A549 (cell line): ENCODE results near the gene KCNN4.

ENCODE experiments used
- BHLHE40 ChIP-seq: IDR thresholded peaks from 2 replicates; pipeline ENCODE4 v1.6.1; 2012; ENCODE audit warnings: low read depth, low read length, inconsistent platforms
- CHD2 ChIP-seq: fragments of 150-350 bp; IDR thresholded peaks from 2 replicates; pipeline ENCODE4 v1.6.1; 2014; ENCODE audit warnings: low read length; ENCODE audit not compliant: partially characterized antibody
- CHD4 ChIP-seq: fragments of 200-600 bp; sonication (generic); IDR thresholded peaks from 2 replicates; pipeline ENCODE4 v1.6.1; 2016; ENCODE audit warnings: antibody characterized with exemption, mild to moderate bottlenecking, borderline replicate concordance
- CTCF ChIP-seq: fragments of >200 bp; sonication (Bioruptor Twin); formaldehyde crosslinking; IDR thresholded peaks from 3 replicates; pipeline ENCODE4 v1.5.1; 2016
- ELK1 ChIP-seq: fragments of 150-350 bp; IDR thresholded peaks from 2 replicates; pipeline ENCODE4 v1.6.1; 2014; ENCODE audit warnings: low read depth, mild to moderate bottlenecking, low read length
- HDAC2 ChIP-seq: fragments of 200-600 bp; sonication (generic); IDR thresholded peaks from 2 replicates; pipeline ENCODE4 v1.6.1; 2016
- MYC ChIP-seq: IDR thresholded peaks from 2 replicates; pipeline ENCODE4 v1.6.1; 2012; ENCODE audit warnings: mild to moderate bottlenecking, inconsistent platforms, low read length, improper control_type of control experiment, borderline replicate concordance
- POLR2A ChIP-seq: IDR thresholded peaks from 2 replicates; pipeline ENCODE4 v1.6.1; 2012; ENCODE audit warnings: mild to moderate bottlenecking, low read length
- SMC3 ChIP-seq: fragments of >200 bp; sonication (Bioruptor Twin); formaldehyde crosslinking; IDR thresholded peaks from 3 replicates; pipeline ENCODE4 v1.6.1; 2018; ENCODE audit warnings: inconsistent platforms
- USF2 ChIP-seq: fragments of 450-650 bp; IDR thresholded peaks from 2 replicates; pipeline ENCODE4 v1.6.1; 2014; ENCODE audit warnings: antibody characterized with exemption
- ZFP36 ChIP-seq: fragments of 450-650 bp; IDR thresholded peaks from 2 replicates; pipeline ENCODE4 v1.6.1; 2014; ENCODE audit warnings: borderline replicate concordance; ENCODE audit not compliant: partially characterized antibody
- TF ChIP-seq, protein P1 (sequence below): fragments of 200-600 bp; sonication (generic); IDR thresholded peaks from 2 replicates; pipeline ENCODE4 v1.6.1; 2016; ENCODE audit warnings: antibody characterized with exemption, mild to moderate bottlenecking, moderate library complexity
- TF ChIP-seq, protein P2 (sequence below): IDR thresholded peaks from 2 replicates; pipeline ENCODE4 v1.6.1; 2012

DNA sequence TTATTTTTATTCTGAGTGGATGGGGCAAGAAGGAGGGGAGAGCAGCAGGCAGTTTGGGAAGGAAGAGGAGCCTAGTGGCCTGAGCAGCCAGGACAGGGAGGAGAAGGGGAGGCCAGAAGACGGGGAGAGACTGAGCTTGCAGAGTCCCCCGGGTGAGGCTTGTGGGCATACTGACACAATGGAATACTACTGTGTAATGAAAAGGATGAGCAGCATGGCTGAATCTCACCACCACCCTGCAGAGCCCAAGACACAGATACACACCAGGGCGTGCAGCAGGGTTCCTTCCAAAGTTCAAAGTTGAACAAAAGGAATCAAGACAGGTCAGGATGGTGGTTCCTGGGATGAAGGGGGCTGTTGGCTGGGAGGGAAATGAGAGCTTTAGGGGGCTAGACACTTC lies 18.0 kb downstream of the KCNN4 start:
- TF ChIP-seq POLR2A (no peak), CTCF (no peak), USF2 (no peak), ZFP36 (no peak), MYC (no peak), BHLHE40 (no peak), CHD4 (no peak), SMC3 (no peak), ELK1 (no peak), HDAC2 (no peak), CHD2 (no peak)
- TF ChIP-seq, protein P1, sequence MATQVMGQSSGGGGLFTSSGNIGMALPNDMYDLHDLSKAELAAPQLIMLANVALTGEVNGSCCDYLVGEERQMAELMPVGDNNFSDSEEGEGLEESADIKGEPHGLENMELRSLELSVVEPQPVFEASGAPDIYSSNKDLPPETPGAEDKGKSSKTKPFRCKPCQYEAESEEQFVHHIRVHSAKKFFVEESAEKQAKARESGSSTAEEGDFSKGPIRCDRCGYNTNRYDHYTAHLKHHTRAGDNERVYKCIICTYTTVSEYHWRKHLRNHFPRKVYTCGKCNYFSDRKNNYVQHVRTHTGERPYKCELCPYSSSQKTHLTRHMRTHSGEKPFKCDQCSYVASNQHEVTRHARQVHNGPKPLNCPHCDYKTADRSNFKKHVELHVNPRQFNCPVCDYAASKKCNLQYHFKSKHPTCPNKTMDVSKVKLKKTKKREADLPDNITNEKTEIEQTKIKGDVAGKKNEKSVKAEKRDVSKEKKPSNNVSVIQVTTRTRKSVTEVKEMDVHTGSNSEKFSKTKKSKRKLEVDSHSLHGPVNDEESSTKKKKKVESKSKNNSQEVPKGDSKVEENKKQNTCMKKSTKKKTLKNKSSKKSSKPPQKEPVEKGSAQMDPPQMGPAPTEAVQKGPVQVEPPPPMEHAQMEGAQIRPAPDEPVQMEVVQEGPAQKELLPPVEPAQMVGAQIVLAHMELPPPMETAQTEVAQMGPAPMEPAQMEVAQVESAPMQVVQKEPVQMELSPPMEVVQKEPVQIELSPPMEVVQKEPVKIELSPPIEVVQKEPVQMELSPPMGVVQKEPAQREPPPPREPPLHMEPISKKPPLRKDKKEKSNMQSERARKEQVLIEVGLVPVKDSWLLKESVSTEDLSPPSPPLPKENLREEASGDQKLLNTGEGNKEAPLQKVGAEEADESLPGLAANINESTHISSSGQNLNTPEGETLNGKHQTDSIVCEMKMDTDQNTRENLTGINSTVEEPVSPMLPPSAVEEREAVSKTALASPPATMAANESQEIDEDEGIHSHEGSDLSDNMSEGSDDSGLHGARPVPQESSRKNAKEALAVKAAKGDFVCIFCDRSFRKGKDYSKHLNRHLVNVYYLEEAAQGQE: no peak
- TF ChIP-seq, protein P2, sequence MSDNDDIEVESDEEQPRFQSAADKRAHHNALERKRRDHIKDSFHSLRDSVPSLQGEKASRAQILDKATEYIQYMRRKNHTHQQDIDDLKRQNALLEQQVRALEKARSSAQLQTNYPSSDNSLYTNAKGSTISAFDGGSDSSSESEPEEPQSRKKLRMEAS: no peak
